SK-N-SH (cell line): Measurements from ENCODE around the gene MAST1.

Source experiments
- EP300 ChIP-seq, 2 experiments: IDR thresholded peaks; 2 replicates each; pipeline versions ENCODE4 v1.4.0 to v1.6.1; 2012; ENCODE audit warnings: borderline replicate concordance in 1 of 2, low read depth in 1 of 2, low read length in 1 of 2
- TEAD4 ChIP-seq: IDR thresholded peaks from 2 replicates; pipeline ENCODE4 v1.4.0; 2012; ENCODE audit warnings: mild to moderate bottlenecking, borderline replicate concordance; ENCODE audit not compliant: insufficient read depth

GRCh38 chr19:12918253-12918652 is 79.9 kb downstream of the MAST1 start:
- no peak for TF ChIP-seq EP300 (IDR thresholded peaks at IDR 0.05; ENCODE audit: borderline replicate concordance in 1 of 2, low read depth in 1 of 2, low read length in 1 of 2)
- TF ChIP-seq TEAD4 = no peak
